Naive B cell (primary cell): ENCODE data around the gene TPST1. TPM values are rescaled to one million over a fixed set of nuclear protein-coding genes. Genes with fewer than 3 reads are reported as not detected.
"Not testable (repeated sequence)": the region's sequence is repeated elsewhere in the genome, so short reads cannot be mapped to it uniquely, and the experiment has no call there.

ENCODE experiments used
- ATAC-seq, 2 donors: fragments of 150-1000 bp; cut with Tn5 transposase; 2 replicates each; pipeline ENCODE4 v1.10.0; 2021; ENCODE audit warnings: low read depth in 2 of 2, mild to moderate bottlenecking in 2 of 2, moderate library complexity in 2 of 2
- DNase-seq: peaks from one replicate; pipeline ENCODE4 v3.0.0; 2022
- H3K27ac Mint-ChIP-seq, 6 donors: one replicate each; pipeline ENCODE4 v1.8.0; 2020 to 2022; ENCODE audit warnings: mild to moderate bottlenecking in 6 of 6, mixed read lengths in 6 of 6, moderate library complexity in 5 of 6, inconsistent platforms in 2 of 6
- H3K27me3 Mint-ChIP-seq, 3 donors: one replicate each; pipeline ENCODE4 v1.8.0; 2021 to 2022; ENCODE audit warnings: mixed read lengths in 3 of 3, mild to moderate bottlenecking in 1 of 3
- H3K36me3 Mint-ChIP-seq, 2 donors: one replicate each; pipeline ENCODE4 v1.8.0; 2020 to 2022; ENCODE audit warnings: mixed read lengths in 2 of 2, inconsistent platforms in 1 of 2, mild to moderate bottlenecking in 1 of 2
- H3K4me1 Mint-ChIP-seq, 3 donors: one replicate each; pipeline ENCODE4 v1.8.0; 2020 to 2022; ENCODE audit warnings: mixed read lengths in 3 of 3, inconsistent platforms in 1 of 3, mild to moderate bottlenecking in 1 of 3, moderate library complexity in 1 of 3
- H3K4me3 Mint-ChIP-seq, 8 donors: one replicate each; pipeline ENCODE4 v1.8.0; 2020 to 2022; ENCODE audit warnings: mild to moderate bottlenecking in 8 of 8, mixed read lengths in 8 of 8, moderate library complexity in 8 of 8, inconsistent platforms in 2 of 8
- H3K9me3 Mint-ChIP-seq, 7 donors: one replicate each; pipeline ENCODE4 v1.8.0; 2020 to 2022; ENCODE audit warnings: mixed read lengths in 7 of 7, mild to moderate bottlenecking in 5 of 7, inconsistent platforms in 2 of 7, moderate library complexity in 1 of 7
- polyA plus RNA-seq, 6 donors: library from polyadenylated mRNA; unstranded; fragments of 300-500 nt; fragmentation: Illumina TruSeq; gene quantifications; one replicate each; pipeline ENCODE4 v1.2.3, GENCODE V29; 2021; ENCODE audit warnings: low read depth in 6 of 6

TPST1 gene
- polyA plus RNA-seq, 6 donors from 2014 or later: 20.6 to 47.4 (median 30.9) TPM

DNA sequence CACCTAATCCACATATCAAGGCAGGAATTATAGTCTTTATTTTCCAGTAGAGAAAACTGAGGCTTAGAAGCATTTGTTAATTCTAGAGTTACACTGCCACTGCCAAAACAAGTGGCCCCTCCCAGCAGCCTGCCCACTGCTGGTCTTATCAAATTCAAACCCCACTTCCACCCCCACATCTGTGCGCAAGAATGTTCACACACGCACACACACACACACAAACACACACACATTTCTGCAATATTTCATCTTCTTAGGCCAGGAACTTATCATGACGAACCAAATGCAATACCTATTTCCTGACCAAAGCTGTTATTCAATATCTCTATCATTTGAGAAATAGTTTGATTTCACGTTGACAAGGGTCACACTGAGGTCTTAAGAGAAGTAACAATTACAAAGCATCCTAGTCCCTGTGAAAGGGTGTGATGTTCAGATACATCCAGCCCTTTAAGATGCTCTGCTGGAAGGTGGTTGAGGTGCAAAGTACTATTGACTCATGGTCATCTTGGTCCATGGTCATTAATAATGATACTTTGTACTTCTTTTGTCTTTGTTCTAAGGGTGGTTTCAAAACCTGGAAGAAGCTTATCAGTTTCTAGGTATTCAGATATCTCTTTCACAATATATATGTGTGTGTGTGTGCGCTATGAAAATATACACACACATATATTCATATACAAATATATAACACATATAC is 169.2 kb downstream of the TPST1 start:
- H3K4me3 Mint-ChIP-seq, H3K27ac Mint-ChIP-seq, H3K4me1 Mint-ChIP-seq, ATAC-seq, H3K27me3 Mint-ChIP-seq, DNase-seq: not testable (repeated sequence)
- Mint-ChIP-seq H3K9me3 (peaks cover 2 to 13% (median 3%) of the 10 kb centered on the region in 7 donors), H3K36me3 (peaks cover 19 to 27% of the 10 kb centered on the region in 2 donors)

DNA sequence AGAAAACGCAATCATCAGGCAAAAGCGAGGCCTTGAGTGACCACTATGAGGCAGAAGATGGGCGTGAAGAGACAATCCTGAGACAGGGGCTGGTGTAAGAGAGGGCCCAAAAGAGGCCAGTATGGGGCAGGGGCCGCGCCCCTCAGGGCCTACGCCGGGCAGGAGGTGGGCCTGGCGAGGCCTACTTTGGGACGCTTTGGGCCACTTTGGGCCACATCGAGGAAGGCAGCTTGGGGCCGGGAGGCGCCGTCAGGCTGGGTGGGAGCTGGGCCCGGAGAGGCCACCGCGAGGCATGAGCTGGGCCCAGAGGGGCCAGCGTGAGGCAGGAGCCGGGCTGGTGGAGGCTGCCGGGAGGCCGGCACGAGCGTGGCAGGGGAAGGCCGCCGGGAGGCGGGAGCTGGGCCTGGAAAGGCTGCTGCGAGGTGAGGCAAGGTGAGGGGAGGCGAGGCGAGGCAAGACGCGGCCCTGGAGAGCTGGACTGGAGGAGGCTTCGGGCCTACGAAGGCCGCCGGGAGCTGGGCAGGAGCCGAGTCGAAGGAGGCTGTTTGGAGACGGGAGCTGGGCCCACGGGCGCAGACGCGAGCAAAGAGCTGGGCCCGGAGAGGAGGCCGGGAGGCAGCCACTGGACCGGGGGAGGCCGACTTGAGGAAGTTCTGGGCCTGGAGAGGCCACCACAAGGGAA is 171.3 kb downstream of the TPST1 start:
- H3K27me3 Mint-ChIP-seq: no peaks in the 10 kb centered on the region
- peak overlapping the region in 1 of 8 donors; percentile 25 for H3K4me3 Mint-ChIP-seq
- H3K36me3 Mint-ChIP-seq: peaks cover 27 to 37% of the 10 kb centered on the region in 2 donors
- peaks cover 5 to 24% (median 9%) of the 10 kb centered on the region in 7 donors for H3K9me3 Mint-ChIP-seq
- H3K27ac Mint-ChIP-seq: peak overlapping the region in 2 of 6 donors; percentile 29 to 89
- ATAC-seq (no peak), DNase-seq (no peak)
- peaks cover 0 to 7% (median 0%) of the 10 kb centered on the region in 3 donors for H3K4me1 Mint-ChIP-seq

DNA sequence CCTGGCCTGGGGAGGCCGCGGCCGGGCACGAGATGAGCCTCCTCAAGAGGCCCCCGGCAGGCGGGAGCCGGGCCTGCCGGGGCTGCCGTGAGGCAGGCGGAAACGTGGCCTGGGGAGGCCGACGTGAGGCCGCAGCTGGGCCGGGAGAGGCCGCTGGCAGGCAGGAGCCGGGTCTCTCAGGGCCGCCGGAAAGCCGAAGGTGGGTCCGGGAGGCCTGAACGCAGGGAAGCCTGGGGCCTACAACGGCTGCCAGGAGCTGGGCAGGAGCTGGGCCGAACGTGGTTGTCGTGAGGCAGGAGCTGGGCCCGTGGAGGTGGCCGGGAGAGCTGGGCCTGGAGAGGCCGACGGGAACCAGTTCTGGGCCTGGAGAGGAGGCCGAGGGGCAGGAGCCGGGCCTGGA is 171.9 kb downstream of the TPST1 start:
- Mint-ChIP-seq H3K36me3 (peaks cover 27 to 37% of the 10 kb centered on the region in 2 donors), H3K9me3 (peaks cover 5 to 24% (median 9%) of the 10 kb centered on the region in 7 donors), H3K4me3 (no peak overlapping the region), H3K27ac (no peak overlapping the region), H3K4me1 (peaks cover 0 to 7% (median 0%) of the 10 kb centered on the region in 3 donors), H3K27me3 (no peaks in the 10 kb centered on the region)
- no peak for ATAC-seq
- no peak for DNase-seq

DNA sequence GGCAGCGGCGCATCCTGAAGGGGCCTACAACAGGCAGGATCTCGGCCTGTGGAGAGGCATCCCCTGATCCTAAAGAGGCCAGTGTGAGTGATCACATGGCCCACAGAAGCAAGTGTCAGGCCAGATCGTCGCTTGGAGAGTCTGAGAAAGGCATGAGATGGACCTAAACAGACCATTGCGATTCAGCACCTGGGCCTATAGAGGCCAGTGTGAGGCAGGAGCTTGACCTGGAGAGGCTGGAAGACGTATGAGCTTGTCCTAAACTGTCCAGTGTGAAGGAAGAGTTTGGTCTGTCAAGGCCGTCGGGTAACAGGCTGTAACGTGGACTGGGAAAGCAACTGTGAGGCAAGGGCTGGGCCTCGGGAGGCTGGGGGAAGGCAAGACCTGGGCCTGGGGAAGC is 172.6 kb downstream of the TPST1 start:
- peaks cover 31 to 37% of the 10 kb centered on the region in 2 donors for H3K36me3 Mint-ChIP-seq
- peaks cover 0 to 7% (median 0%) of the 10 kb centered on the region in 3 donors for H3K4me1 Mint-ChIP-seq
- H3K4me3 Mint-ChIP-seq: no peak overlapping the region
- H3K27ac Mint-ChIP-seq: no peak overlapping the region
- H3K27me3 Mint-ChIP-seq: no peaks in the 10 kb centered on the region
- no peak for DNase-seq
- H3K9me3 Mint-ChIP-seq: peaks cover 5 to 24% (median 11%) of the 10 kb centered on the region in 7 donors
- ATAC-seq: no peak

DNA sequence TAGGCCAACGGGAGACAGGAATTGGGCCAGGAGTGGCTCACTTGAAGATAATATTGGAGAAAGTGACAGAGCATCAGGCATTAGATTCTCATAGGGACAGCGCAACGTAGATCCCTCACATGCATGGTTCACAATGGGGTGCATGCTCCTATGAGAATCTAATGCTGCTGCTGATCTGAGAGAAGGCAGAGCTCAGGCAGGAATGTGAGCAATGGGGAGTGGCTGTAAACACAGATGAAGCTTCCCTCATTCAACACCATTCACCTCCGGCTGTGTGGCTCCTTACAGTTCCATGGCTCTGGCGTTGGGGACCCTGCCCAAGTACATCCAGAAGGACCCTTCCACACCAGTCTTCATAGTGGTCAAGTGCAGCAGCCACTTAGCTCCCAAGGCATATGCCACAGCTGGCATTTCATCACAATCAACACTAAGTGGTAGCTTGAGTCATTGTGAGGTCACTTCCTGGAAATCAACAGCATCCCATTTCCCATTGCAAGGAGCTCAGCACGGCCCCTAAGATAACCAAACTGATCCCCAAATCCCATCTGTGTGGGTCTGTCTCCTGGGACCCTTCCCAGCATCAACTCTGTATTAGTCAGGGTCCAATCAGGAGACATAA is 174.5 kb downstream of the TPST1 start:
- Mint-ChIP-seq H3K36me3 (peaks cover 31 to 37% of the 10 kb centered on the region in 2 donors), H3K27ac (peak overlapping the region in 1 of 6 donors; percentile 51), H3K4me3 (peak overlapping the region in 1 of 8 donors; percentile 29), H3K27me3 (no peaks in the 10 kb centered on the region), H3K9me3 (peaks cover 5 to 24% (median 11%) of the 10 kb centered on the region in 7 donors), H3K4me1 (peaks cover 0 to 7% (median 0%) of the 10 kb centered on the region in 3 donors)
- DNase-seq (no peak), ATAC-seq (no peak)

DNA sequence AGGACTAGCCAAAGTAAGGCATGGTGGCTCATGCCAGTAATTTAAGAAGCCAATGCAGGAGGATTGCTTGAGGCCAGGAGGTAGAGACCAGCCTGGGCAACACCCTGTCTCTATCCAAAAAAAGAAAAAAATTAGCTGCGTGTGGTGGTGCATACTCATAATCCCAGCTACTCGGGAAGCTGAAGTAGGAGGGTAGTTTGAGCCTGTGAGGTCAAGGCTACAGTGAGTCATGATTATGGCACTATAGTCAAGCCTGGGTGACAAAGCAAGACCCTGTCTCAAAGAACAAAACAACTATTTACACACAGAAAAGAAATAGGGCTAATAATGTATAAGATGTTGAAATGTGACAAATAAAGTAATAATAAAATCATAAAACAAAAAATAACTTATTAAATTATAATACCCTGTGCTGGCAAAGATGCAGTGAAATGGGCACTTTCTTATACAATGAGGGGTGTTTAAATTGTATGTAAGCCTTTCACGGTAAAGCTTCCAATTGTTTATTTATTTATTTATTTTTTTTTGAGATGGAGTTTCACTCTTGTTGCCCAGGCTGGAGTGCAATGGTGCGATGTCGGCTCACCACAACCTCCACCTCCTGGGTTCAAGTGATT is 175.2 kb downstream of the TPST1 start:
- Mint-ChIP-seq H3K36me3 (peaks cover 31 to 37% of the 10 kb centered on the region in 2 donors), H3K27ac (no peak overlapping the region), H3K4me3 (peak overlapping the region in 1 of 8 donors; percentile 47), H3K9me3 (peaks cover 5 to 24% (median 11%) of the 10 kb centered on the region in 7 donors), H3K27me3 (no peaks in the 10 kb centered on the region), H3K4me1 (peaks cover 0 to 7% (median 0%) of the 10 kb centered on the region in 3 donors)
- ATAC-seq (no peak), DNase-seq (no peak)

DNA sequence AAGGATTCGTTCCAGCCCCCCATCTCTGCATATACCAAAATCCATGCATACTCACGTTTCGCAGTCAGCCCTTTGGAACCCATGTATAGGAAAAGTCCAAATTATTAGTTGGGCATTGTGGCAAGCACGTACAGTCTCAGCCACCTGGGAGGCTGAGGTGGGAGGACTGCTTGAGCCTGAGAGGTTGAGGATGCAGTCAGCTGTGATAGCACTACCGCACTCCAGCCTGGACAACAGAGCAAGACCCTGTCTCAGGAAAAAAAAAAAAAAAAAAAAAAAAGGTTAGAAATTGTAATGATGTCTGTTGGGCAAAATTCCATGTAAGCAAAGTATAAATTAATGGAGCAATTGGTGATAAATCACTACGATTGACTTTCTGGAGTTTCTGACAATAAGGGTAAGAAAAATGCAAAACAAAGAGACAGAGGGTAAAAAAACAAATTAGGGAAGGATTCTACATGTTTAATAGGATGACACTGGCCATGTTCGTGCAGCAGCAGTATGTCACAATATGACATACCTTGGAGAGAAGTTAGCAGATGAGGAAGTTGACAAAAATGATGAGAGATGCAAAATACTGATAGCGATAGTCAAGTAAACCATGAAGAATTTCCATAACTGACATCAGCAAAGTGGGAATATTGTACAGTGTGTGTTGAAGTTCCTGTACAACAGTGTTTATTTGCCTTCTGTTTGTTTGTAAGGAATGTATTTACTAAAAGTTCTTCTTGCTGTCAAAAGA is 177.2 kb downstream of the TPST1 start:
- H3K4me3 Mint-ChIP-seq, H3K27me3 Mint-ChIP-seq, DNase-seq, ATAC-seq, H3K4me1 Mint-ChIP-seq: not testable (repeated sequence)
- Mint-ChIP-seq H3K27ac (peak overlapping the region in 1 of 6 donors; percentile 36), H3K36me3 (peaks cover 25 to 29% of the 10 kb centered on the region in 2 donors), H3K9me3 (peaks cover 5 to 24% (median 11%) of the 10 kb centered on the region in 7 donors)

DNA sequence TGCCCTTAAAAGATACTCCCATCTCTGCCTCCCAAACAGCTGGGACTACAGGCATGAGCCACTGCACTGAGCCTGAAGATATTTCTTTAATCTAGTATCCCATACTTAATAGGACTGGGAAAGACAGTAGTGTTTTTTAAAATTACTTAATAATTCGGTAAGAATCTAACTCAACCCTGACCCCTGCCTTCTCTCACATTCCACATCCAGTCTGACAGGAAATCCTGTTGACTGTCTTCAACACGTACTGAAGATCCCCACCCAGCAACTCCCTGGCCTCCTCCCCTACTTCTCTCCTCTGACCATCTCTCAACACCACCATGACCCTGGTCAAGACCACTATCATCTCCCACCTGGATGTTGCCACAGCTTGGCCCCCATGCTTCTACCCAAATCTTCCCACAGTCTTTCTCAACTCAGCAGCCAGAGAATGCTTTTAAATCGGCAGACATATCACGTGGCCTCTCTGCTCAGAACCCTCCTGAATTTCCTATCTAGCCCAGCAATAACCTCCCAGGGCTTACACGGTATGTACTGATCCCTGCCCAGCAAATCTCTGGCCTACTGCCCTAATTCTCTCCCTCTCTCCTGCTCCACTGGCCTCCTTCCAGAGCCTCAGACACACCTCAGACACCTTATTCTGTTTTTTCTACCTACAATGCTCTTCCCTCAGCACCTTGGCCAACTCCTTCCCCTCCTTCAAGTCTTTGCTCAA is 180.2 kb downstream of the TPST1 start:
- DNase-seq, H3K4me3 Mint-ChIP-seq, ATAC-seq, H3K27me3 Mint-ChIP-seq, H3K4me1 Mint-ChIP-seq, H3K36me3 Mint-ChIP-seq, H3K9me3 Mint-ChIP-seq: not testable (repeated sequence)
- H3K27ac Mint-ChIP-seq: peak overlapping the region in 1 of 6 donors; percentile 60

DNA sequence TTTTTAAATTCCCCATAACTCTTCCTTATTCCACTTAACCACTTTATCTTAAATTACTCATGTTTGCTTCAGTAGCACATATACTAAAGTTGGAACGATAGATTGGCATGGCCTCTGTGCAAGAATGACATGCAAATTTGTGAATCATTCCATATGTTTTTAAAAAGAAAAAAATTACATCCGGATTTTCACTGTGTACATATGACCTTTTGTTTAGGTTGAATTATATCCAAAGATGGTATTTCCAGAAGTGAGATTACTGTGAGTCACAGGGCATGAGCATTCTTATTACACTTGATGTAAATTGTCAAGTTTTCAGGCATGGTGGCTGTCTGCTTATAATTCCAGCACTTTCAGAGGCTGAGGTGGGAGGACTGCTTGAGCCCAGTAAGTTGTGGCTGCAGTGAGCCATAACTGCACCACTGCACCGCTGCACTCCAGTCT is 190.0 kb downstream of the TPST1 start:
- H3K9me3 Mint-ChIP-seq, ATAC-seq: not testable (repeated sequence)

DNA sequence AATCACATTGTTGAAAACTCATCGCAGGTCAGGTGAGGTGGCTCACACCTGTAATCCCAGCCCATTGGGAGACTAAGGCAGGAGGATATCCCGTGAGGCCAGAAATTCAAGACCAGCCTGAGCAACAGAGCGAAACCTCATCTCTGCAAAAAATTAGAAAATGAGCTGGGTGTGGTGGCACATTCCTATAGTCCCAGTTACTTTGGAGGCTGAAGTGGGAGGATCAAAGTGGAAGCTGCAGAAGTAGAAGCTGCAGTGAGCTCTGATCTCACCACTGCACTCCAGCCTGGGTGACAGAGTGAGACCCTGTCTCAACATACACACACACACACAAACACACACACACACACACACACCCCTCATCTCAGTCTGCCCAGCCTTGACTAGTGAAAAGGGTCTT is 190.9 kb downstream of the TPST1 start:
- H3K27ac Mint-ChIP-seq, DNase-seq, H3K4me1 Mint-ChIP-seq, ATAC-seq, H3K9me3 Mint-ChIP-seq, H3K27me3 Mint-ChIP-seq, H3K4me3 Mint-ChIP-seq: not testable (repeated sequence)
- peaks cover 11 to 14% of the 10 kb centered on the region in 2 donors for H3K36me3 Mint-ChIP-seq

More for the DNA sequence above, 190.0 kb downstream of the TPST1 start:
- not testable (repeated sequence) for H3K4me1 Mint-ChIP-seq, H3K27me3 Mint-ChIP-seq, DNase-seq, H3K4me3 Mint-ChIP-seq
- Mint-ChIP-seq H3K36me3 (peaks cover 11 to 14% of the 10 kb centered on the region in 2 donors), H3K27ac (peak overlapping the region in 2 of 6 donors; percentile 27 to 75)

DNA sequence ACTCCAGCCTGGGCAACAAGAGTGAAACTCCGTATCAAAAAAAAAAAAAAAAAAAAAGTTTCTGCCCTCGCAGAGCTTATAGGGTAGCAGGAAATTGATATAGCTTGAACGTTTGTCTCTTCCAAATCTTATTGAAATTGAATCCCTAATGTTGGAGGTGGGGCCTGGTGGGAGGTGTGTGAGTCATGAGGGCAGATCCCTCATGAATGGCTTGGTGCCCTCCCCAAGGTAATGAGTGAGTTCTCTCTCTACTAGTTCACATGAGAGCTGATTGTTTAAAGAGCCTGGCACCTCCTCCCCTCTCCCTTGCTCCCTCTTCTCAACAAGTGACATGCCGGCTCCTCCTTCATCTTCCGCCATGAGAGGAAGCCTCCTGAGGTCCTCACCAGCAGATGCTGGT is 193.7 kb downstream of the TPST1 start:
- H3K27me3 Mint-ChIP-seq, H3K4me1 Mint-ChIP-seq, ATAC-seq, DNase-seq, H3K4me3 Mint-ChIP-seq: not testable (repeated sequence)
- H3K27ac Mint-ChIP-seq: peak overlapping the region in 2 of 6 donors; percentile 12 to 76
- peaks cover 26% of the 10 kb centered on the region in 2 donors for H3K36me3 Mint-ChIP-seq
- H3K9me3 Mint-ChIP-seq: peaks cover 3 to 14% (median 9%) of the 10 kb centered on the region in 7 donors

DNA sequence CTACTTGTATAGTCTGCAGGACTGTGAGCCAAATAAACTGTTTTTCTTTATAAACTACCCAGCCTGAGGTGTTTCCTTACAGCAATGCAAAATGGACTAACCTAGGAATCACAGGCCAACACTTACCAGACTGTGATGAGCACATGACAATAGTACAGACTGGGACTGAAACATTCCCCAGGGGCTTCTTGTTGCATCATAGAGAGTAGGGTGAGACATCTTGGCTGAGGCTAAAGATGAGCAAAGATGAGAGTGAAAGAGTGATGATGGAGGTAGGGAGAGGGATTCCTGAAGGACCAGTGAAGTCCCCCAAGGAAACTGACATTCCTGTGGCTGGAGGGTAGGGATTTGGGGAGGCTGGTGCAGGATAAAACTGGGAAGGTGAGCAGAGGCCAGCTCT is 194.4 kb downstream of the TPST1 start:
- no peaks in the 10 kb centered on the region for H3K27me3 Mint-ChIP-seq
- no peaks in the 10 kb centered on the region for H3K4me1 Mint-ChIP-seq
- peaks cover 26 to 31% of the 10 kb centered on the region in 2 donors for H3K36me3 Mint-ChIP-seq
- DNase-seq: no peak
- no peak overlapping the region for H3K4me3 Mint-ChIP-seq
- peaks cover 3 to 14% (median 9%) of the 10 kb centered on the region in 7 donors for H3K9me3 Mint-ChIP-seq
- ATAC-seq: no peak
- no peak overlapping the region for H3K27ac Mint-ChIP-seq
